Spleen (tissue), 11 donors: ENCODE measurements around the gene VPS37D. TPM values are rescaled to one million over a fixed set of nuclear protein-coding genes. Genes with fewer than 3 reads are reported as not detected.

Experiments used
- DNase-seq: peaks from one replicate; pipeline ENCODE4 v3.0.0-alpha.2; 2020
- H3K27ac ChIP-seq, 8 donors: fragments of 200-600 bp; sonication (generic) in 7 of 8; 1 replicate in 4 of 8; 2 replicates in 4 of 8; pipeline versions ENCODE4 v1.5.0 to v1.8.0; 2016 to 2021; ENCODE audit warnings: inconsistent platforms in 4 of 8, mild to moderate bottlenecking in 4 of 8, moderate library complexity in 1 of 8
- H3K27me3 ChIP-seq, 7 donors: fragments of 200-600 bp; sonication (generic) in 6 of 7; replicated peaks in 1 of 7; 1 replicate in 4 of 7; 2 replicates in 3 of 7; pipeline versions ENCODE4 v1.5.0 to v1.8.0; 2016 to 2021; ENCODE audit warnings: inconsistent platforms in 3 of 7, mild to moderate bottlenecking in 1 of 7
- H3K36me3 ChIP-seq, 6 donors: fragments of 200-600 bp; sonication (generic) in 5 of 6; 1 replicate in 4 of 6; 2 replicates in 2 of 6; pipeline versions ENCODE4 v1.5.0 to v1.8.0; 2016 to 2021; ENCODE audit warnings: inconsistent platforms in 2 of 6
- H3K4me1 ChIP-seq, 6 donors: fragments of 200-600 bp; sonication (generic) in 5 of 6; 1 replicate in 3 of 6; 2 replicates in 3 of 6; pipeline versions ENCODE4 v1.5.0 to v1.8.0; 2016 to 2021; ENCODE audit warnings: inconsistent platforms in 3 of 6
- H3K4me3 ChIP-seq, 8 donors: fragments of 200-600 bp; sonication (generic) in 7 of 8; 1 replicate in 4 of 8; 2 replicates in 4 of 8; pipeline versions ENCODE4 v1.5.0 to v1.8.0; 2016 to 2021; ENCODE audit warnings: inconsistent platforms in 4 of 8, mild to moderate bottlenecking in 4 of 8, moderate library complexity in 2 of 8
- H3K9me3 ChIP-seq, 8 donors: fragments of 200-600 bp; sonication (generic) in 7 of 8; 1 replicate in 4 of 8; 2 replicates in 4 of 8; pipeline versions ENCODE4 v1.5.0 to v1.8.0; 2016 to 2021; ENCODE audit warnings: inconsistent platforms in 4 of 8
- CTCF ChIP-seq, 11 experiments: fragments of 200-600 bp in 7 of 11; fragments of 450-650 bp in 4 of 11; sonication (generic) in 4 of 11; IDR thresholded peaks in 8 of 11; conservative IDR thresholded peaks in 3 of 11; 1 replicate in 7 of 11; 2 replicates in 4 of 11; pipeline versions ENCODE4 v1.4.0 to v1.8.0; 2016 to 2021; ENCODE audit warnings: antibody characterized with exemption in 11 of 11, inconsistent platforms in 4 of 11, mild to moderate bottlenecking in 1 of 11
- POLR2A ChIP-seq, 3 donors: fragments of 450-650 bp; IDR thresholded peaks; one replicate each; pipeline ENCODE4 v1.5.1; 2017; ENCODE audit warnings: antibody characterized with exemption in 3 of 3, mild to moderate bottlenecking in 1 of 3
- POLR2AphosphoS5 ChIP-seq, 3 donors: sonication (generic); formaldehyde crosslinking; IDR thresholded peaks; one replicate each; pipeline ENCODE4 v1.5.1; 2017; ENCODE audit warnings: antibody characterized with exemption in 3 of 3
- WGBS, 5 donors: extraction: QIAGEN DNeasy Blood & Tissue Kit in 3 of 5; methylation state at CpG; one replicate each; pipeline versions ENCODE4 v1.1.5 to v1.1.7; 2013 to 2018; 5-methylcytosine and 5-hydroxymethylcytosine counted together
- intact Hi-C: fragments of 100-400 bp; cut with DNase I; formaldehyde crosslinking; loops from one replicate; pipeline ENCODE4 v1.15.0; 2023; ENCODE audit warnings: low total_unique reads
- polyA plus RNA-seq, 3 donors: library from polyadenylated mRNA; stranded (reverse); fragments of 200-250 nt; gene quantifications; one replicate each; pipeline ENCODE4 v1.2.1, GENCODE V29; 2013
- total RNA-seq, 7 donors: library from RNA; depleted of rRNA in 3 of 7; stranded (reverse); fragments of >200 nt in 3 of 7; fragmentation: NEBNext Ultra II Directional in 4 of 7; extraction: Animal tissue kit (Norgen Biotek cat#: 25700) in 4 of 7; gene quantifications; one replicate each; pipeline versions ENCODE4 v1.1.0 to v1.2.1, GENCODE V29; 2016 to 2021
- donor health status: healthy with polysubstance abuse.
- donor health status: DM: no; HTN: no; CAD: no; lungs with moderate emphysema.
- donor health status: DM: no; HTN: no; CAD: no.
- donor health status: Bipolar disorder and iron deficiency.
- donor health status: healthy.
- donor health status: DM: no; HTN: no; CAD: no.
- donor health status: DM: yes; HTN: yes; CAD: no.

VPS37D gene
- total and polyA plus RNA-seq, 10 donors = 0.23 to 1.6 (median 0.95) TPM

GRCh38 chr7:73622527-73622908 is 45.1 kb upstream of the VPS37D start:
- Histone ChIP-seq H3K9me3 (no peaks in the 10 kb centered on the region), H3K36me3 (no peaks in the 10 kb centered on the region), H3K4me1 (peaks cover 13 to 23% (median 19%) of the 10 kb centered on the region in 6 donors), H3K4me3 (no peak overlapping the region), H3K27me3 (peaks cover 5 to 84% (median 49%) of the 10 kb centered on the region in 7 donors), H3K27ac (no peak overlapping the region)
- intact Hi-C loops = no loop called here
- WGBS, 5 donors = 13 to 35% (median 28%) methylated on average over 2 of the region's 2 CpGs
- DNase-seq = no peak
- TF ChIP-seq CTCF (IDR thresholded peaks at IDR 0.05 in 8 of 11, conservative IDR thresholded peaks at IDR 0.05 in 3 of 11) (no peak), POLR2AphosphoS5 (IDR thresholded peaks at IDR 0.05) (no peak), POLR2A (IDR thresholded peaks at IDR 0.05) (no peak)

- no peak for DNase-seq
- Histone ChIP-seq H3K9me3 (no peaks in the 10 kb centered on the region), H3K4me3 (peak overlapping the region in 3 of 8 donors; percentile 16 to 68 (median 32)), H3K27ac (no peak overlapping the region), H3K27me3 (peaks cover 5 to 90% (median 49%) of the 10 kb centered on the region in 7 donors), H3K4me1 (peaks cover 13 to 23% (median 19%) of the 10 kb centered on the region in 6 donors), H3K36me3 (no peaks in the 10 kb centered on the region)
- intact Hi-C loops = no loop called here
- 5 to 6% (median 6%) methylated on average over 22 to 58 of the region's 58 CpGs for WGBS, 5 donors
- TF ChIP-seq CTCF (IDR thresholded peaks at IDR 0.05 in 8 of 11, conservative IDR thresholded peaks at IDR 0.05 in 3 of 11) = no peak
- TF ChIP-seq POLR2AphosphoS5 (IDR thresholded peaks at IDR 0.05) = no peak
- TF ChIP-seq POLR2A (IDR thresholded peaks at IDR 0.05) = no peak
Measured at GRCh38 chr7:73622909-73623797, 44.5 kb upstream of the VPS37D start.

DNA sequence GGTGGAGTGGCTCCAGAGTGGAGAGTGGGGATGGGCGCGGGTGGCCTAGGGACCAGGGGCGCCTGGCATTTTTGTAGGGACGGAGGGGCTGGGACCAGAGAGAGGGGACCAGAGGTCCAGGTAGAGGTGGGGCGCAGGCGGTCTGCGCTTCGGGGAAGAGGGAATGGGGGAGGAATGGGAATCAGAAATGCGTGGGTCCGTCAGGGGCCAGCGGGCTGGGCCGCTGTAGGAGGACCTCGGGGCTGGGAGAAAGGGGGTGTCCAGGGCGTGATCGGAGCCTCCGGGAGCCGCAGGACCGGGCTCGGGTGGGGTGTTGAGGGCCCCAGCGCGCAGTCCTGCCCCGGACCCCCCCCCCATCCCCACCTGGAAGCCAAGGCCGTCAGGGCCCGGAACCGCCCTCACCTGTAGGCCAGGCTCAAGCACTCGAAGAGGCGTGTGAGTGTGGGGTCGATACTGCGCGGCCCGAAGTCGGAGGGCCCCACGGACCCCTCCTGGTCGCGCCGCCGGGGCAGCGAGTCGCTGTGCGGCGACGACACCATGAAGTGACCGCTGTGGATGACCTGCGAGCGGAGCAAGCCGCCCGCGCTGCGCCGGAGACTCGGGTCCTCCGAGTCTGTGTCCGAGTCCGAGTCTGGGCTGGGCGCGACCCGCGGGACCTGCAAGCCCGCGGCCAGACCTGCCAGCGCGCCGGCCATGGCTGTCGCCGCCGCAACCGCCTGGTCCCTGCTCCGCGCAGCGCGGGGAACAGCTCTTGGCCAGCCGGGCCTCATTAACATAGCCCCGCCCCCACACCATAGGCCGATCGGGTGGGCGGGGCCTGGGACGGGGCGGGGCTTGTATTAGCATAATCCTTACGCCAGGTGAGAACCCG is 43.6 kb upstream of the VPS37D start, which contains the start of gene MLXIPL:
MLXIPL (minus strand) TSS at position 725 of the 871 bp plus-strand sequence; CDS start at position 695, 30 bp downstream.
- Histone ChIP-seq H3K4me1 (peaks cover 13 to 23% (median 19%) of the 10 kb centered on the region in 6 donors), H3K9me3 (no peaks in the 10 kb centered on the region), H3K36me3 (no peaks in the 10 kb centered on the region), H3K27me3 (peaks cover 5 to 92% (median 49%) of the 10 kb centered on the region in 7 donors), H3K27ac (no peak within 1 kb of the TSS), H3K4me3 (peak within 1 kb of the TSS in 7 of 8 donors; percentile 22 to 68 (median 36))
- WGBS, 5 donors = 2 to 9% (median 5%) methylated on average over 38 to 80 of the region's 80 CpGs
- peak; percentile 84 for DNase-seq
- intact Hi-C loops = no loop called here
- TF ChIP-seq POLR2AphosphoS5 (IDR thresholded peaks at IDR 0.05) (no peak), CTCF (IDR thresholded peaks at IDR 0.05 in 8 of 11, conservative IDR thresholded peaks at IDR 0.05 in 3 of 11) (no peak), POLR2A (IDR thresholded peaks at IDR 0.05) (no peak)
